ENCODE results near the gene CDC42EP1.

DNA sequence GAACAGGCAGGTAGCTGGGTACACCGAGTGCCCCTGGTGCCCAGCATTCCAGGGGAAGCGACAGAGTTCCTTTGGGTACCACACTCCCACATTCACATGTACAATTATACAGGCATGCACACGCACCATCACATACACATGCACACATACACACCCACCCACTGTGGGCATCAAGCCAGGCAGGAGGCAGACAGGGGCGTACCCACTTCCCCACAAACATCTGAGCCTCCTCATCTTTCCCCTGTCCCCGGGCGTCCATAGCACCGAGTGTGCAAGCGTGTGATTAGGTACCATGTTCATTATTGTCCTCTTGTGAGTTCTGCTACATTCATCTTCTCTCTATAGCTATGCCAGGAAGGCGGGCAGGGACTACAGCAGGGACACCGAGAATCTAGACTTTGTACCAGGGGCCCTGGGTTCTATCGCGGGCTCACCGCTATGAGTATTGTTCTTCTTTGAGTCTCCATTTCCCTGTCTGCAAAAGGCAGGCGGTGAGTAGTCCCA lies 39.0 kb upstream of the CDC42EP1 start:
- TF ChIP-seq, protein P1, sequence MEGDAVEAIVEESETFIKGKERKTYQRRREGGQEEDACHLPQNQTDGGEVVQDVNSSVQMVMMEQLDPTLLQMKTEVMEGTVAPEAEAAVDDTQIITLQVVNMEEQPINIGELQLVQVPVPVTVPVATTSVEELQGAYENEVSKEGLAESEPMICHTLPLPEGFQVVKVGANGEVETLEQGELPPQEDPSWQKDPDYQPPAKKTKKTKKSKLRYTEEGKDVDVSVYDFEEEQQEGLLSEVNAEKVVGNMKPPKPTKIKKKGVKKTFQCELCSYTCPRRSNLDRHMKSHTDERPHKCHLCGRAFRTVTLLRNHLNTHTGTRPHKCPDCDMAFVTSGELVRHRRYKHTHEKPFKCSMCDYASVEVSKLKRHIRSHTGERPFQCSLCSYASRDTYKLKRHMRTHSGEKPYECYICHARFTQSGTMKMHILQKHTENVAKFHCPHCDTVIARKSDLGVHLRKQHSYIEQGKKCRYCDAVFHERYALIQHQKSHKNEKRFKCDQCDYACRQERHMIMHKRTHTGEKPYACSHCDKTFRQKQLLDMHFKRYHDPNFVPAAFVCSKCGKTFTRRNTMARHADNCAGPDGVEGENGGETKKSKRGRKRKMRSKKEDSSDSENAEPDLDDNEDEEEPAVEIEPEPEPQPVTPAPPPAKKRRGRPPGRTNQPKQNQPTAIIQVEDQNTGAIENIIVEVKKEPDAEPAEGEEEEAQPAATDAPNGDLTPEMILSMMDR (conservative IDR thresholded peaks at IDR 0.05; ENCODE audit: low read length) = no peak
- TF ChIP-seq EZH2phosphoT487 (IDR thresholded peaks at IDR 0.05; ENCODE audit: borderline replicate concordance) = no peak
